ENCODE data around the gene SNAI1. TPM values are rescaled to one million over a fixed set of nuclear protein-coding genes. Genes with fewer than 3 reads are reported as not detected.

SNAI1 gene
- total RNA-seq, 1 donor from 2014 or later, result 1.4 TPM

- no peak for DNase-seq (ENCODE audit: low read depth)
- H3K4me3 ChIP-seq (ENCODE audit: low read depth, low read length), result no peak overlapping the region
- no peak for TF ChIP-seq CTCF (conservative IDR thresholded peaks at IDR 0.05; ENCODE audit: low read depth, low read length)
Measured at GRCh38 chr20:49941456-49941855, 41.3 kb upstream of the SNAI1 start.

GRCh38 chr20:49942303-49942702 lies 40.5 kb upstream of the SNAI1 start:
- TF ChIP-seq CTCF (conservative IDR thresholded peaks at IDR 0.05; ENCODE audit: low read depth, low read length), result no peak

GRCh38 chr20:49942942-49943341 lies 39.8 kb upstream of the SNAI1 start:
- no peak for DNase-seq (ENCODE audit: low read depth)
- no peak overlapping the region for H3K4me3 ChIP-seq (ENCODE audit: low read depth, low read length)
- TF ChIP-seq CTCF (conservative IDR thresholded peaks at IDR 0.05; ENCODE audit: low read depth, low read length), result no peak

More at GRCh38 chr20:49942303-49942702, 40.5 kb upstream of the SNAI1 start:
- no peak overlapping the region for H3K4me3 ChIP-seq (ENCODE audit: low read depth, low read length)
- no peak for DNase-seq (ENCODE audit: low read depth)

- no peak for DNase-seq (ENCODE audit: low read depth)
- no peak overlapping the region for H3K4me3 ChIP-seq (ENCODE audit: low read depth, low read length)
- TF ChIP-seq CTCF (conservative IDR thresholded peaks at IDR 0.05; ENCODE audit: low read depth, low read length), result no peak
Measured at GRCh38 chr20:49945306-49945700, 37.5 kb upstream of the SNAI1 start.

GRCh38 chr20:49945701-49946477 lies 36.9 kb upstream of the SNAI1 start:
- DNase-seq (ENCODE audit: low read depth), result no peak
- TF ChIP-seq CTCF (conservative IDR thresholded peaks at IDR 0.05; ENCODE audit: low read depth, low read length), result no peak
- H3K4me3 ChIP-seq (ENCODE audit: low read depth, low read length), result no peak overlapping the region

- no peak for TF ChIP-seq CTCF (conservative IDR thresholded peaks at IDR 0.05; ENCODE audit: low read depth, low read length)
- no peak for DNase-seq (ENCODE audit: low read depth)
Measured at GRCh38 chr20:49948178-49948577, 34.6 kb upstream of the SNAI1 start.

More at GRCh38 chr20:49948178-49948577, 34.6 kb upstream of the SNAI1 start:
- no peak overlapping the region for H3K4me3 ChIP-seq (ENCODE audit: low read depth, low read length)

All from epithelial cell of proximal tubule (primary cell).